ENCODE measurements around the gene MAT2B.

The MAT2B gene

DNA sequence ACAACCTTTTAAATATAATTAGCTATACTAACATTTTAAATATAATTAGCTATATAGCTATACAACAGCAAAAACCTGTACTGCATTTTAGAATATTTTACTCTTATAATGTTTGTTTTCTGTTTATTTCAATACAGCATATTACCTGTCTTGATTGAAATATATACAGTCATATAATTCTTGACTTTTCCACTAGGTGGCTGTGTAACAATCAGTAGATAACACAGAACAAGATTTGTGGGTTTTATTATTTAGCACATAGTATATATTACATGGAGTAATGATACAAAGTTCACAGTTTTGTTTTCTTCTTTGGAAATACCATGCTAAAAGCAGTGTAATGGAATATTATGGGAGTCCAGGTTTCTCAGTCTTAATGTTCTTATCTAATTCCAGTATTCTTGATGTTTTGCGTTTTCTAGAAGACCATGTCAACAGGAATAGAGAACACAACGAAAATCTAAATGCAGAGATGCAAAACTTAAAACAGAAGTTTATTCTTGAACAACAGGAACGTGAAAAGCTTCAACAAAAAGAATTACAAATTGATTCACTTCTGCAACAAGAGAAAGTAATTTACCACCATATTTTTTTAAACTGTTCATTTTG is 31.7 kb upstream of the MAT2B start:
- no peak overlapping the region for H3K9ac ChIP-seq (ENCODE audit: low read length)
- TF ChIP-seq EZH2phosphoT487 (conservative IDR thresholded peaks at IDR 0.05; ENCODE audit: low read length), result no peak
- no peak for TF ChIP-seq CTCF (IDR thresholded peaks at IDR 0.05; ENCODE audit: insufficient read depth, low read length, poor library complexity, severe bottlenecking)
- no peak overlapping the region for H3K4me2 ChIP-seq (ENCODE audit: low read depth, low read length, poor library complexity, severe bottlenecking)
- H3K27ac ChIP-seq (ENCODE audit: low read depth, low read length), result no peak overlapping the region
- no peak overlapping the region for H2AFZ ChIP-seq (ENCODE audit: low read depth, low read length, severe bottlenecking)
- no peak overlapping the region for H3K4me3 ChIP-seq (ENCODE audit: insufficient read depth, low read length, poor library complexity, severe bottlenecking)
- no peaks in the 10 kb centered on the region for H3K27me3 ChIP-seq (ENCODE audit: low read length)
- no peaks in the 10 kb centered on the region for H3K9me3 ChIP-seq (ENCODE audit: insufficient read depth, low read length)
- H3K36me3 ChIP-seq (ENCODE audit: low read length), result peaks cover 67% of the 10 kb centered on the region
- no peaks in the 10 kb centered on the region for H3K9me2 ChIP-seq (replicated peaks; ENCODE audit: insufficient read depth, low read length)
- H3K79me2 ChIP-seq (ENCODE audit: insufficient read depth, low read length), result no peaks in the 10 kb centered on the region
- no peaks in the 10 kb centered on the region for H4K20me1 ChIP-seq (ENCODE audit: low read depth, low read length)
- H3F3A ChIP-seq (ENCODE audit: insufficient read depth), result peaks cover 4% of the 10 kb centered on the region; the same call in 1 of the 2 replicates

DNA sequence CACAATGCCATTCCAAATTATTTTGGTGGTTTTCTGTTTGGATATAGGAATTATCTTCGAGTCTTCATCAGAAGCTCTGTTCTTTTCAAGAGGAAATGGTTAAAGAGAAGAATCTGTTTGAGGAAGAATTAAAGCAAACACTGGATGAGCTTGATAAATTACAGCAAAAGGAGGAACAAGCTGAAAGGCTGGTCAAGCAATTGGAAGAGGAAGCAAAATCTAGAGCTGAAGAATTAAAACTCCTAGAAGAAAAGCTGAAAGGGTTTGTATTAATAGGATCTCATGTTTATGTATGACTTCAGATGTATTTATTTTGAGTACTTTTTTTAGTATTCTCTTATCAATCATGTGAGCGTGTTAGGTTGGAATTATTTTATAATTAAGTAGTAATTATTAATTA is 30.0 kb upstream of the MAT2B start:
- H3K27ac ChIP-seq (ENCODE audit: low read depth, low read length), result no peak overlapping the region
- H3K9me2 ChIP-seq (replicated peaks; ENCODE audit: insufficient read depth, low read length), result no peaks in the 10 kb centered on the region
- no peak overlapping the region for H3K4me2 ChIP-seq (ENCODE audit: low read depth, low read length, poor library complexity, severe bottlenecking)
- H3K27me3 ChIP-seq (ENCODE audit: low read length), result no peaks in the 10 kb centered on the region
- peaks cover 4% of the 10 kb centered on the region; the same call in 1 of the 2 replicates for H3F3A ChIP-seq (ENCODE audit: insufficient read depth)
- no peak overlapping the region for H3K9ac ChIP-seq (ENCODE audit: low read length)
- no peak overlapping the region for H2AFZ ChIP-seq (ENCODE audit: low read depth, low read length, severe bottlenecking)
- H3K79me2 ChIP-seq (ENCODE audit: insufficient read depth, low read length), result no peaks in the 10 kb centered on the region
- H3K9me3 ChIP-seq (ENCODE audit: insufficient read depth, low read length), result no peaks in the 10 kb centered on the region
- no peak overlapping the region for H3K4me3 ChIP-seq (ENCODE audit: insufficient read depth, low read length, poor library complexity, severe bottlenecking)
- H4K20me1 ChIP-seq (ENCODE audit: low read depth, low read length), result no peaks in the 10 kb centered on the region
- peaks cover 80% of the 10 kb centered on the region for H3K36me3 ChIP-seq (ENCODE audit: low read length)
- TF ChIP-seq EZH2phosphoT487 (conservative IDR thresholded peaks at IDR 0.05; ENCODE audit: low read length) (no peak), CTCF (IDR thresholded peaks at IDR 0.05; ENCODE audit: insufficient read depth, low read length, poor library complexity, severe bottlenecking) (no peak)

DNA sequence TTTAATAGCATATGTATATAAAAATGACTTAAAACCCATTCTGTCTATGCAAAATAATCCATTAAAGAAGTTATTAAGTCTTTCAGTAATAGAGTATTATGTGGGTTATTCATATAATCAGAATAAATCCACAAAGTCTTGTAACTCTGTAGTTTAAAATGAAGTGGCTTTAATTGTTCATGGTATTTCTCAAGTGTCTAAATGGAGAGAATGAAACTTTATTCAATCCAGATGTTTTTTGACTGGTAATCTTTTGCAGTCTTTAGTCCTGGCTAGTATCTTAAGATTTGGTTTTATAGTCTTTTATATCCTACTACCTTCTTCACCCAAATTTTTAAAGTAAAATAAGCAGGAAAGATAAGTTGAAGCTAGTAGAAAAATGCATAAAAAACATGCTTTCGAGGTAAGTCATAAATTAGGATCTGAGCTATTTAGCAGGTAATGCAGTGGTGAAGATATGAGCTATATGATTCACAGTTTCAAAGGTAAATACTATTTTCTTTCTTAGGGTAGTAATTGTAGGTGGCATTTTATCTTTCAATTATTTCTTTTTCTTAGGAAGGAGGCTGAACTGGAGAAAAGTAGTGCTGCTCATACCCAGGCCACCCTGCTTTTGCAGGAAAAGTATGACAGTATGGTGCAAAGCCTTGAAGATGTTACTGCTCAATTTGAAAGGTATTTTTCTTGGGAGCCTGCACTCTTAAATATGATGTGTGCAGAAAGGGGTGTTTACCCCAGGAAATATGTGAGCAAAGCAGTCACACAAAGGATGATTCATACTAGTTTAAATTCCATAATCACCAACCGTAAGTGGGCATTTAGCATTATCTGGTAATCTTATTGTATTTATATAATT is 27.1 kb upstream of the MAT2B start:
- H3K36me3 ChIP-seq (ENCODE audit: low read length), result peaks cover 72% of the 10 kb centered on the region
- TF ChIP-seq EZH2phosphoT487 (conservative IDR thresholded peaks at IDR 0.05; ENCODE audit: low read length) (no peak), CTCF (IDR thresholded peaks at IDR 0.05; ENCODE audit: insufficient read depth, low read length, poor library complexity, severe bottlenecking) (no peak)

More for the DNA sequence above, 27.1 kb upstream of the MAT2B start:
- no peak overlapping the region for H3K4me2 ChIP-seq (ENCODE audit: low read depth, low read length, poor library complexity, severe bottlenecking)
- no peaks in the 10 kb centered on the region for H3K9me3 ChIP-seq (ENCODE audit: insufficient read depth, low read length)
- no peaks in the 10 kb centered on the region for H3K27me3 ChIP-seq (ENCODE audit: low read length)
- no peak overlapping the region for H2AFZ ChIP-seq (ENCODE audit: low read depth, low read length, severe bottlenecking)
- H3K27ac ChIP-seq (ENCODE audit: low read depth, low read length), result no peak overlapping the region
- no peaks in the 10 kb centered on the region for H4K20me1 ChIP-seq (ENCODE audit: low read depth, low read length)
- no peaks in the 10 kb centered on the region for H3K9me2 ChIP-seq (replicated peaks; ENCODE audit: insufficient read depth, low read length)
- H3F3A ChIP-seq (ENCODE audit: insufficient read depth), result peaks cover 7% of the 10 kb centered on the region; the same call in 1 of the 2 replicates
- no peaks in the 10 kb centered on the region for H3K79me2 ChIP-seq (ENCODE audit: insufficient read depth, low read length)
- H3K9ac ChIP-seq (ENCODE audit: low read length), result no peak overlapping the region
- no peak overlapping the region for H3K4me3 ChIP-seq (ENCODE audit: insufficient read depth, low read length, poor library complexity, severe bottlenecking)

Data from SU-DHL-6 (cell line).